Measurements from ENCODE around the gene PAIP2. TPM values are rescaled to one million over a fixed set of nuclear protein-coding genes. Genes with fewer than 3 reads are reported as not detected.
A peak's percentile ranks its signal among the peaks of the same experiment; 100 is the strongest.

PAIP2 gene
- total RNA-seq, 1 donor from 2014 or later: 103 TPM

DNA sequence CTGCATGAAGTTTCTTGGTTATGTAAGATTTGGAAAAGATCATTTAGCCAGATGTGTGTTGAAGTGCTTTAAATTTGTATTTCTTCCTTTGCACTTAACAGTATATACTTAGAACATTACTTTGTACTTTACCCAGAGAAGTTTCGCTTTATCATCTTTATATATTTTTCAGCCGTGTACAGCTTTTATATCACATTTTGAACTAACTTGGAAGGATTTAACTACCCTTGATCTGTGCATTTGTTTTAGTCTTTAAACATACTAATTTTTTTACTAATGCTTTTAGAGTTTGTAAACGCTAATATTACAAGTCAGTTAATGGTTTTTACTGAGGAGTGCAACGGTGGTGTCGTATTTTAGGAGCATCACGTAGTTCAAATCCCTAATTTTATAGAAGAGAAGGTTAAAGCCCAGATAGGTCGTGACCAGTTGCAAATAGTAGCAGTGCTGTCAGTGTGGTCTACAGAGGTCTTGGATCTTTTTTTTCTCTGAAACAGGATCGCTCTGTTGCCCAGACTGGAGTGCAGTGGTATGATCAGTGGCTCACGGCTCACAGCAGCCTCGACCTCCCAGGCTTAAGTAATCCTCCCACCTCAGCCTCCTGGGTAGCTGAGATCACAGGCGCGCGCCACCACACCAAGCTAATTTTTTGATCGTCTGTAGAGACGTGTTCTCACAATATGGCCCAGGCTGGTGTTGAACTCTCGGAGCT is 46.2 kb upstream of the PAIP2 start:
- Mint-ChIP-seq H3K27ac (ENCODE audit: unreplicated experiment) (peak overlapping the region; percentile 100), H3K27me3 (ENCODE audit: low read depth) (peaks cover 13% of the 10 kb centered on the region), H3K4me3 (peak overlapping the region; percentile 99), H3K9me3 (no peaks in the 10 kb centered on the region), H3K36me3 (ENCODE audit: low read depth) (peaks cover 11% of the 10 kb centered on the region), H3K4me1 (peaks cover 50% of the 10 kb centered on the region)
- DNase-seq (ENCODE audit: low read depth, low spot score): no peak
- TF ChIP-seq, protein P1, sequence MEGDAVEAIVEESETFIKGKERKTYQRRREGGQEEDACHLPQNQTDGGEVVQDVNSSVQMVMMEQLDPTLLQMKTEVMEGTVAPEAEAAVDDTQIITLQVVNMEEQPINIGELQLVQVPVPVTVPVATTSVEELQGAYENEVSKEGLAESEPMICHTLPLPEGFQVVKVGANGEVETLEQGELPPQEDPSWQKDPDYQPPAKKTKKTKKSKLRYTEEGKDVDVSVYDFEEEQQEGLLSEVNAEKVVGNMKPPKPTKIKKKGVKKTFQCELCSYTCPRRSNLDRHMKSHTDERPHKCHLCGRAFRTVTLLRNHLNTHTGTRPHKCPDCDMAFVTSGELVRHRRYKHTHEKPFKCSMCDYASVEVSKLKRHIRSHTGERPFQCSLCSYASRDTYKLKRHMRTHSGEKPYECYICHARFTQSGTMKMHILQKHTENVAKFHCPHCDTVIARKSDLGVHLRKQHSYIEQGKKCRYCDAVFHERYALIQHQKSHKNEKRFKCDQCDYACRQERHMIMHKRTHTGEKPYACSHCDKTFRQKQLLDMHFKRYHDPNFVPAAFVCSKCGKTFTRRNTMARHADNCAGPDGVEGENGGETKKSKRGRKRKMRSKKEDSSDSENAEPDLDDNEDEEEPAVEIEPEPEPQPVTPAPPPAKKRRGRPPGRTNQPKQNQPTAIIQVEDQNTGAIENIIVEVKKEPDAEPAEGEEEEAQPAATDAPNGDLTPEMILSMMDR (conservative IDR thresholded peaks at IDR 0.05): no peak

DNA sequence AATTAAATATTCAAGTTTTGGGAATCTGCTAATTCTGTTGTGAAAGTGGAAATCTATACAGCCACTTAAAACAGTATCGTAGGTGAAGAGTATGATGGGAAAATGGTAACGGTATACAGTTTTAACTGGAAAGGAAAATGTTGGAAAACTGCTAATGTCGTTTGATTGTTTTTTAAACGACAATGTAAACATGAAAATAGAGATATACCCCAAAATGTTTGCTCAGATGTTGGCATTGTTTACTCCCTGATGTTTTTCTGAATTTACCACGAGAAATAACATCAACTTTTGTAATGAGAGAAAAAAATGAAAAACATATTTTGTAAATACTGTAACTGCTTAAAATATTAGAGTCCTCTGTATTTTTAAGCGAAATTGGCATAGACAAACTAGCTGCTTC is 45.5 kb upstream of the PAIP2 start:
- Mint-ChIP-seq H3K27ac (ENCODE audit: unreplicated experiment) (no peak overlapping the region), H3K4me1 (peaks cover 50% of the 10 kb centered on the region), H3K4me3 (peak overlapping the region; percentile 80), H3K9me3 (no peaks in the 10 kb centered on the region), H3K27me3 (ENCODE audit: low read depth) (peaks cover 13% of the 10 kb centered on the region), H3K36me3 (ENCODE audit: low read depth) (peaks cover 11% of the 10 kb centered on the region)
- TF ChIP-seq, protein P1 (conservative IDR thresholded peaks at IDR 0.05): no peak
- no peak for DNase-seq (ENCODE audit: low read depth, low spot score)

DNA sequence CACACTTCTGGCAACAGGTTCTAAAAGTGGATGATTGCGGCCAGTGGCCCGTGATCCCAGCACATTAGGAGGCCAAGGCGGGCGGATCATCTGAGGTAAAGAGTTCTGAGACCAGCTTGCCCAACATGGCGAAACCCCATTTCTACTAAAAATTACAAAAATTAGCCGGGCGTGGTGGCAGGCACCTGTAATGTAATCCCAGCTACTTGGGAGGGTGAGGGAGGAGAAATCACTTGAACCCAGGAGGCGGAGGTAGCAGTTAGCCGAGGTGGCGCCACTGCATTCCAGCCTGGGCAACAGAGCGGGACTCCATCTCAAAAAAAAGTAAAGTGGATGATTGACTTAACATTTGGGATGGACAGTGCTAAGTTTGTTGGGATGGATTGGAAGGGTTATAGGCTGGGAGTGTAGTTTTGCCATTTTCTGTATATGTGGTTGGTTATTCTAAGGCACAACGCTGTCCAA is 44.8 kb upstream of the PAIP2 start:
- no peak overlapping the region for H3K27ac Mint-ChIP-seq (ENCODE audit: unreplicated experiment)
- peak overlapping the region; percentile 80 for H3K4me3 Mint-ChIP-seq
- peaks cover 13% of the 10 kb centered on the region for H3K27me3 Mint-ChIP-seq (ENCODE audit: low read depth)

DNA sequence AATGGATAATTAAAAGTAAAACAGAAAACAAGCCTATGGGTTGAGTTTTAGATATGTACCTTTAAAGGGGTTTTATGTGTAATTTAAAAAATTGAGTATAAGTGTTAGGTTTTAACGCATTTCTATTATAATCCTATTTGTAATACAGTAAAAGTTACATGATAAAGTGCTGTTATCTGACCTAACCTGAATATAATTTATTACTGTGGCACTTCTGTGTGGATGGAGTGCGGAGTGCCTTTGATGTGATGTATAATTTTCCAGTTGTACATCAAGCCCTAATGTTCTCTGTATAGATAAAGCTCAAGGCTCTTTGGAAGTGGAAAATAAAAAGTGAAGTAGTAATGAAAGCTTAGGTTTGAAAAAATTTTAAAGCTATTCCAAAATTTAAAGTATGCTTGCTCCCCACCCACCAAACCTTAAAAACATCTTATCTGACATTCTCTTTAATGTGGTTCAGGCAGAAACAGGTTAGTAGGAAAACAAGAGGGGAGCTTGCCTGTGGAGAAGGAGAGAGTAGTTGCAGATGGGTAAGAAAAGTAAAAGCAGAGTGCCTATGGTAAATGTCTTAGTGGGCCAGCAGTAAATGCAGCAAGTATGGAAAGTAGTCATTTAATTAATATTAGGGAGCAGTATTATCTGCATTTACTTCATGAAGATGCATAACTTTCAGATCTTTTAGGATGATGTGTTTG is 44.1 kb upstream of the PAIP2 start:
- Mint-ChIP-seq H3K36me3 (ENCODE audit: low read depth) (peaks cover 11% of the 10 kb centered on the region), H3K4me1 (peaks cover 59% of the 10 kb centered on the region), H3K27me3 (ENCODE audit: low read depth) (peaks cover 13% of the 10 kb centered on the region), H3K27ac (ENCODE audit: unreplicated experiment) (no peak overlapping the region), H3K4me3 (peak overlapping the region; percentile 80), H3K9me3 (no peaks in the 10 kb centered on the region)
- DNase-seq (ENCODE audit: low read depth, low spot score): no peak
- TF ChIP-seq, protein P1 (conservative IDR thresholded peaks at IDR 0.05): no peak

More for the DNA sequence above, 44.8 kb upstream of the PAIP2 start:
- Mint-ChIP-seq H3K4me1 (peaks cover 56% of the 10 kb centered on the region), H3K9me3 (no peaks in the 10 kb centered on the region), H3K36me3 (ENCODE audit: low read depth) (peaks cover 11% of the 10 kb centered on the region)
- no peak for DNase-seq (ENCODE audit: low read depth, low spot score)
- TF ChIP-seq, protein P1 (conservative IDR thresholded peaks at IDR 0.05): no peak

DNA sequence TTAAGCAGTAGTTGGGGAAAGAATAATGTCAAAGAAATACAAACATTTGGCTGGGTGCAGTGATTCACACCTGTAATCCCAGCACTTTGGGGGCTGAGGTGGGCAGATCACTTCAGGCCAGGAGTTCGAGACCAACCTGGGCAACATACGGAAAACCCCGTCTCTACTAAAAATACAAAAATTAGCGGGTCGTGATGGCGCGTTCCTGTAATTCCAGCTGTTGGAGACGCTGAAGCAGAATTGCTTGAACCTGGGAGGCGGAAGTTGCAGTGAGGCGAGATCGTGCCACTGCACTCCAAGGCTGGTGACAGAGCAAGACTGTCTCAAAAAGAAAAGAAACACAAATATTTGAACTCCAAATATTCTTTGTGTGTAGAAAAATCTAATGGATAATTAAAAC is 43.4 kb upstream of the PAIP2 start:
- Mint-ChIP-seq H3K9me3 (no peaks in the 10 kb centered on the region), H3K4me3 (peak overlapping the region; percentile 80), H3K36me3 (ENCODE audit: low read depth) (peaks cover 10% of the 10 kb centered on the region), H3K4me1 (peaks cover 65% of the 10 kb centered on the region), H3K27ac (ENCODE audit: unreplicated experiment) (peak overlapping the region; percentile 83), H3K27me3 (ENCODE audit: low read depth) (peaks cover 13% of the 10 kb centered on the region)
- TF ChIP-seq, protein P1 (conservative IDR thresholded peaks at IDR 0.05): no peak
- no peak for DNase-seq (ENCODE audit: low read depth, low spot score)
